RWPE2 (cell line): ENCODE results near the gene KIF6.

Experiments
- ATAC-seq: fragments of 200-7000 bp; cut with Tn5 transposase; 3 replicates; pipeline ENCODE4 v1.9.1; 2021; ENCODE audit warnings: low read depth
- DNase-seq: peaks from one replicate; pipeline ENCODE4 v3.0.0-alpha.2; 2020; ENCODE audit warnings: low spot score
- H3K27ac ChIP-seq: fragments of 450-650 bp; 2 replicates; pipeline ENCODE4 v1.5.1; 2017; ENCODE audit warnings: mild to moderate bottlenecking; ENCODE audit not compliant: poor library complexity, severe bottlenecking
- H3K27me3 ChIP-seq: fragments of 250-450 bp; sonication (Bioruptor Pico); 2 replicates; pipeline ENCODE4 v1.5.1; 2021; ENCODE audit warnings: mild to moderate bottlenecking, moderate library complexity; ENCODE audit not compliant: insufficient read depth, poor library complexity, severe bottlenecking
- H3K36me3 ChIP-seq: fragments of 250-450 bp; sonication (Bioruptor Pico); 2 replicates; pipeline ENCODE4 v1.5.1; 2020; ENCODE audit warnings: low read depth, mild to moderate bottlenecking, moderate library complexity
- H3K4me1 ChIP-seq: fragments of 250-450 bp; sonication (Bioruptor Pico); 2 replicates; pipeline ENCODE4 v1.5.1; 2021; ENCODE audit warnings: mild to moderate bottlenecking, moderate library complexity; ENCODE audit not compliant: insufficient read depth, poor library complexity, severe bottlenecking
- H3K4me3 ChIP-seq: fragments of 250-450 bp; sonication (Bioruptor Pico); 2 replicates; pipeline ENCODE4 v1.5.1; 2021; ENCODE audit warnings: mild to moderate bottlenecking, moderate library complexity; ENCODE audit not compliant: severe bottlenecking
- H3K9me3 ChIP-seq: fragments of 250-450 bp; sonication (Bioruptor Pico); 2 replicates; pipeline ENCODE4 v1.5.1; 2021; ENCODE audit warnings: mild to moderate bottlenecking, moderate library complexity; ENCODE audit not compliant: severe bottlenecking
- TF ChIP-seq, protein P1 (sequence below): fragments of 450-650 bp; IDR thresholded peaks from one replicate; pipeline ENCODE4 v1.5.1; 2017; ENCODE audit warnings: mild to moderate bottlenecking, moderate library complexity; ENCODE audit not compliant: poor library complexity, severe bottlenecking

The KIF6 gene

GRCh38 chr6:39543095-39543494, 182.1 kb downstream of the KIF6 start:
- H3K27me3 ChIP-seq: peaks cover 8% of the 10 kb centered on the region
- DNase-seq (no peak), ATAC-seq (no peak)
- H3K4me1 ChIP-seq: no peaks in the 10 kb centered on the region
- H3K36me3 ChIP-seq: no peaks in the 10 kb centered on the region
- no peak overlapping the region for H3K4me3 ChIP-seq
- TF ChIP-seq, protein P1, sequence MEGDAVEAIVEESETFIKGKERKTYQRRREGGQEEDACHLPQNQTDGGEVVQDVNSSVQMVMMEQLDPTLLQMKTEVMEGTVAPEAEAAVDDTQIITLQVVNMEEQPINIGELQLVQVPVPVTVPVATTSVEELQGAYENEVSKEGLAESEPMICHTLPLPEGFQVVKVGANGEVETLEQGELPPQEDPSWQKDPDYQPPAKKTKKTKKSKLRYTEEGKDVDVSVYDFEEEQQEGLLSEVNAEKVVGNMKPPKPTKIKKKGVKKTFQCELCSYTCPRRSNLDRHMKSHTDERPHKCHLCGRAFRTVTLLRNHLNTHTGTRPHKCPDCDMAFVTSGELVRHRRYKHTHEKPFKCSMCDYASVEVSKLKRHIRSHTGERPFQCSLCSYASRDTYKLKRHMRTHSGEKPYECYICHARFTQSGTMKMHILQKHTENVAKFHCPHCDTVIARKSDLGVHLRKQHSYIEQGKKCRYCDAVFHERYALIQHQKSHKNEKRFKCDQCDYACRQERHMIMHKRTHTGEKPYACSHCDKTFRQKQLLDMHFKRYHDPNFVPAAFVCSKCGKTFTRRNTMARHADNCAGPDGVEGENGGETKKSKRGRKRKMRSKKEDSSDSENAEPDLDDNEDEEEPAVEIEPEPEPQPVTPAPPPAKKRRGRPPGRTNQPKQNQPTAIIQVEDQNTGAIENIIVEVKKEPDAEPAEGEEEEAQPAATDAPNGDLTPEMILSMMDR: no peak
- H3K9me3 ChIP-seq: no peaks in the 10 kb centered on the region
- H3K27ac ChIP-seq: no peak overlapping the region

DNA sequence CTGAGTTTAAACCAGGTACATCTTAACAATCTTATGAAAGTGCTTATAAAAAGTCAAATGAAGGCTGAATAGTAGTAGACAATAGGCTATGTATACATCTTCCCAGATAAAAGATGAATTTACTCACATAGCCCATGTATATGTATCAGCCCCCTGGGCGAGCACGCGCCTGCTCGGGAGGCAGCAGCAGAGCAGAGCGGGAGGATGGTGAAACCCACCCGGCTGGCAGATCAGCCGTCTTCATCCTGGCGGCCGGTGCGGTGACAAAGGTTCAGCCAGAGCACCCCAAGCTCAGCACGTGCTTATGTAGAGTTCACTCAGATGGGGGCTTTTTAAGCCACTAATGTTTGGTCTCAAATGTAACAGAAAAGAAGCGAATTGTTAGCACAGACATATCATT, 184.8 kb downstream of the KIF6 start:
- no peak for ATAC-seq
- Histone ChIP-seq H3K9me3 (no peaks in the 10 kb centered on the region), H3K27me3 (peaks cover 3% of the 10 kb centered on the region), H3K36me3 (no peaks in the 10 kb centered on the region), H3K4me3 (no peak overlapping the region), H3K4me1 (no peaks in the 10 kb centered on the region), H3K27ac (no peak overlapping the region)
- TF ChIP-seq, protein P1: no peak
- no peak for DNase-seq

DNA sequence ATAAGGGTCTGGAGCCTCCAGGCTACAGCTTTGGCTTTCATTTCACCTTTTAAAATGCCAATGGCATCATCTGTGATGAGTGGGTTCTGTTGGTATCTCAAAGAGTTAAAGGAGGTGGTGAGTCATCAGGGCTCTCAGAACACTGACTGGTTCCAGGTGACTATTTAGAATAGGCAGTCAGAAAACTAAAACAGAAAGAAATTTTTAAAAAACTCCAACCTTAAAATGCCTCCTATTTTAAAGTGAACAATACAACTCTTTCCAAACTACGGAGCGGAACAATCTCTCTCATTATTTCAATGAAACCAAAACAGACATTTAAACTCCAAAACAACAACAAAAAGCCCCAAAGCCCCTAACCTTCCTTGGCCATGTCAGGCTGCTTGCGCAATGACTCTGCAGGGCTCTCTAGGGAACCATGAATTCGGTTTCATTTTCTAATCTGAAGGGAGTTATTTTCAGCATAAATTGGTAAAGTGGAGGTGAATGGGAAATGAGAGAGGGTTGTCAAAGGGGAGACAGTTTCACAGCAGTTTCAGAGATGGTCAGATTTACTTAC, 194.9 kb downstream of the KIF6 start:
- no peak for DNase-seq
- Histone ChIP-seq H3K4me3 (no peak overlapping the region), H3K36me3 (no peaks in the 10 kb centered on the region), H3K9me3 (no peaks in the 10 kb centered on the region), H3K4me1 (no peaks in the 10 kb centered on the region), H3K27ac (no peak overlapping the region), H3K27me3 (no peaks in the 10 kb centered on the region)
- ATAC-seq: peak; percentile 65; the same call in 2 of the 3 replicates
- TF ChIP-seq, protein P1: no peak

- no peak overlapping the region for H3K4me3 ChIP-seq
- no peaks in the 10 kb centered on the region for H3K27me3 ChIP-seq
- DNase-seq (no peak), ATAC-seq (no peak)
- TF ChIP-seq, protein P1: no peak
- no peaks in the 10 kb centered on the region for H3K9me3 ChIP-seq
- no peak overlapping the region for H3K27ac ChIP-seq
- H3K36me3 ChIP-seq: no peaks in the 10 kb centered on the region
- no peaks in the 10 kb centered on the region for H3K4me1 ChIP-seq
Observed at GRCh38 chr6:39527792-39528564, 197.2 kb downstream of the KIF6 start.

GRCh38 chr6:39524007-39524406, 201.2 kb downstream of the KIF6 start:
- H3K4me3 ChIP-seq: no peak overlapping the region
- no peaks in the 10 kb centered on the region for H3K36me3 ChIP-seq
- H3K9me3 ChIP-seq: no peaks in the 10 kb centered on the region
- H3K27ac ChIP-seq: no peak overlapping the region
- H3K27me3 ChIP-seq: no peaks in the 10 kb centered on the region
- ATAC-seq: no peak
- no peaks in the 10 kb centered on the region for H3K4me1 ChIP-seq
- DNase-seq: no peak
- TF ChIP-seq, protein P1: no peak
